ENCODE measurements around the gene ZBTB12. TPM values are rescaled to one million over a fixed set of nuclear protein-coding genes. Genes with fewer than 3 reads are reported as not detected.

Gene ZBTB12
- total and polyA plus RNA-seq, 2 experiments from 2014 or later: 4.4 TPM; not detected in 1

- H3K9me3 ChIP-seq (ENCODE audit: low read depth): no peaks in the 10 kb centered on the region
- peaks cover 23% of the 10 kb centered on the region for H3K79me2 ChIP-seq
- peak; percentile 89 for DNase-seq (ENCODE audit: low spot score)
- H3K27me3 ChIP-seq: no peaks in the 10 kb centered on the region
- peak overlapping the region; percentile 84 for H3K4me2 ChIP-seq
- H3K9me2 ChIP-seq (replicated peaks; ENCODE audit: insufficient read depth): no peaks in the 10 kb centered on the region
- H2AFZ ChIP-seq: no peak overlapping the region
- TF ChIP-seq, protein P1, sequence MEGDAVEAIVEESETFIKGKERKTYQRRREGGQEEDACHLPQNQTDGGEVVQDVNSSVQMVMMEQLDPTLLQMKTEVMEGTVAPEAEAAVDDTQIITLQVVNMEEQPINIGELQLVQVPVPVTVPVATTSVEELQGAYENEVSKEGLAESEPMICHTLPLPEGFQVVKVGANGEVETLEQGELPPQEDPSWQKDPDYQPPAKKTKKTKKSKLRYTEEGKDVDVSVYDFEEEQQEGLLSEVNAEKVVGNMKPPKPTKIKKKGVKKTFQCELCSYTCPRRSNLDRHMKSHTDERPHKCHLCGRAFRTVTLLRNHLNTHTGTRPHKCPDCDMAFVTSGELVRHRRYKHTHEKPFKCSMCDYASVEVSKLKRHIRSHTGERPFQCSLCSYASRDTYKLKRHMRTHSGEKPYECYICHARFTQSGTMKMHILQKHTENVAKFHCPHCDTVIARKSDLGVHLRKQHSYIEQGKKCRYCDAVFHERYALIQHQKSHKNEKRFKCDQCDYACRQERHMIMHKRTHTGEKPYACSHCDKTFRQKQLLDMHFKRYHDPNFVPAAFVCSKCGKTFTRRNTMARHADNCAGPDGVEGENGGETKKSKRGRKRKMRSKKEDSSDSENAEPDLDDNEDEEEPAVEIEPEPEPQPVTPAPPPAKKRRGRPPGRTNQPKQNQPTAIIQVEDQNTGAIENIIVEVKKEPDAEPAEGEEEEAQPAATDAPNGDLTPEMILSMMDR (IDR thresholded peaks at IDR 0.05; ENCODE audit: poor library complexity): no peak
- TF ChIP-seq EZH2 (IDR thresholded peaks at IDR 0.05; ENCODE audit: borderline replicate concordance) (no peak), EZH2phosphoT487 (IDR thresholded peaks at IDR 0.05; ENCODE audit: low read depth, severe bottlenecking, unreplicated experiment) (no peak)
- H3K36me3 ChIP-seq (replicated peaks; ENCODE audit: insufficient read depth, low read depth): no peaks in the 10 kb centered on the region
- H3K4me3 ChIP-seq: peak overlapping the region; percentile 27
- WGBS (ENCODE audit: low lambda C conversion rate, missing lambda C conversion rate): 53% methylated on average over 10 of the region's 10 CpGs
- peak overlapping the region; percentile 99 for H3K27ac ChIP-seq
- H3K4me1 ChIP-seq (ENCODE audit: insufficient read depth): no peaks in the 10 kb centered on the region
- H4K20me1 ChIP-seq (ENCODE audit: insufficient read depth, poor library complexity, severe bottlenecking): no peaks in the 10 kb centered on the region
These were observed 24.2 kb downstream of the ZBTB12 start for GRCh38 chr6:31877651-31878161.

- no peak for TF ChIP-seq EZH2 (IDR thresholded peaks at IDR 0.05; ENCODE audit: borderline replicate concordance)
- TF ChIP-seq EZH2phosphoT487 (IDR thresholded peaks at IDR 0.05; ENCODE audit: low read depth, severe bottlenecking, unreplicated experiment): no peak
- TF ChIP-seq, protein P1 (IDR thresholded peaks at IDR 0.05; ENCODE audit: poor library complexity): no peak
- Histone ChIP-seq H4K20me1 (ENCODE audit: insufficient read depth, poor library complexity, severe bottlenecking) (no peaks in the 10 kb centered on the region), H3K9me2 (replicated peaks; ENCODE audit: insufficient read depth) (no peaks in the 10 kb centered on the region), H3K36me3 (replicated peaks; ENCODE audit: insufficient read depth, low read depth) (no peaks in the 10 kb centered on the region), H2AFZ (no peak overlapping the region), H3K79me2 (peaks cover 23% of the 10 kb centered on the region), H3K4me2 (peak overlapping the region; percentile 76), H3K9me3 (ENCODE audit: low read depth) (no peaks in the 10 kb centered on the region), H3K27ac (peak overlapping the region; percentile 86), H3K4me1 (ENCODE audit: insufficient read depth) (no peaks in the 10 kb centered on the region), H3K27me3 (no peaks in the 10 kb centered on the region), H3K4me3 (no peak overlapping the region)
- 68% methylated on average over 3 of the region's 3 CpGs for WGBS (ENCODE audit: low lambda C conversion rate, missing lambda C conversion rate)
- peak; percentile 48 for DNase-seq (ENCODE audit: low spot score)
These were observed 24.7 kb downstream of the ZBTB12 start for GRCh38 chr6:31877125-31877650.

- Histone ChIP-seq H3K79me2 (peaks cover 23% of the 10 kb centered on the region), H4K20me1 (ENCODE audit: insufficient read depth, poor library complexity, severe bottlenecking) (no peaks in the 10 kb centered on the region), H3K4me1 (ENCODE audit: insufficient read depth) (no peaks in the 10 kb centered on the region), H3K9me3 (ENCODE audit: low read depth) (no peaks in the 10 kb centered on the region), H3K4me3 (no peak overlapping the region), H3K36me3 (replicated peaks; ENCODE audit: insufficient read depth, low read depth) (no peaks in the 10 kb centered on the region), H3K27me3 (no peaks in the 10 kb centered on the region), H3K4me2 (peak overlapping the region; percentile 76), H2AFZ (no peak overlapping the region), H3K27ac (no peak overlapping the region), H3K9me2 (replicated peaks; ENCODE audit: insufficient read depth) (no peaks in the 10 kb centered on the region)
- no peak for TF ChIP-seq EZH2phosphoT487 (IDR thresholded peaks at IDR 0.05; ENCODE audit: low read depth, severe bottlenecking, unreplicated experiment)
- TF ChIP-seq, protein P1 (IDR thresholded peaks at IDR 0.05; ENCODE audit: poor library complexity): no peak
- no peak for TF ChIP-seq EZH2 (IDR thresholded peaks at IDR 0.05; ENCODE audit: borderline replicate concordance)
- 94% methylated on average over 7 of the region's 7 CpGs for whole genome bisulfite sequencing (ENCODE audit: low lambda C conversion rate, missing lambda C conversion rate)
- DNase-seq (ENCODE audit: low spot score): no peak
These were observed 25.5 kb downstream of the ZBTB12 start for GRCh38 chr6:31876357-31876756.

Measured in hepatocyte (in vitro differentiated cells).